WERI-Rb-1 (cell line): ENCODE results near the gene NLRP11.

Experiments
- DNase-seq: peaks from one replicate; pipeline ENCODE4 v3.0.0-alpha.2; 2020
- H3K27ac ChIP-seq: fragments of 250-450 bp; sonication (Bioruptor Pico); 2 replicates; pipeline ENCODE4 v1.5.1; 2020; ENCODE audit warnings: mild to moderate bottlenecking, moderate library complexity
- H3K27me3 ChIP-seq: fragments of 250-450 bp; sonication (Bioruptor Pico); 2 replicates; pipeline ENCODE4 v1.5.1; 2021; ENCODE audit warnings: mild to moderate bottlenecking, low read depth, moderate library complexity; ENCODE audit not compliant: insufficient read depth, severe bottlenecking
- H3K36me3 ChIP-seq: fragments of 250-450 bp; sonication (Bioruptor Pico); 2 replicates; pipeline ENCODE4 v1.5.1; 2020; ENCODE audit warnings: mild to moderate bottlenecking, moderate library complexity
- H3K4me3 ChIP-seq: 2 replicates; pipeline ENCODE4 v1.5.1; 2011; ENCODE audit warnings: low read depth, mild to moderate bottlenecking, control low read depth, low read length
- H3K9me3 ChIP-seq: fragments of 250-450 bp; sonication (Bioruptor Pico); 2 replicates; pipeline ENCODE4 v1.5.1; 2021; ENCODE audit warnings: mild to moderate bottlenecking, moderate library complexity; ENCODE audit not compliant: severe bottlenecking
- TF ChIP-seq, protein P1 (sequence below): IDR thresholded peaks from 2 replicates; pipeline ENCODE4 v1.5.1; 2011; ENCODE audit warnings: low read depth, mild to moderate bottlenecking, control low read depth, inconsistent platforms, low read length

Gene NLRP11

DNA sequence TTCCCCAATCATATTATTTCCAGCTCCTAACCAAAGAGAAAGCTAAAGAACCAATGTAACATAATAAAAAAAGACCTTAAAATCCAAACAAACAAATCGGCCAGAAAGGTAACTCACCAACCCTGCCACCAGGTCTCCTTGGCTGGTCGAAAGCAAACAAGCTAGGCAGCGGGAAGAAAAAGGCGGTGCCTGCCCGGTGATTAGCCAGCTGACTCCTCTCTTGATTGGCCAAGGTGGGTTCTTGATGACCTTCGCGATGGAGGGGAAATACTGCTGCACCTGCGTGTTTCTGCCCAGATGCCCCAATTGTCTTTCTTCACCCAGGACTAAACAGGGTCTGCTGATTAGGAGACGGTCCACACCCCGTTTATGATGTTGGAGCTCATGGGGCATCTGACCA lies at the start of gene NLRP11:
Gene NLRP11 (minus strand): TSS at position 154 of the 400 bp plus-strand sequence. CDS start 13,825 bp downstream, outside the sequence.
- DNase-seq = no peak
- no peak within 1 kb of the TSS for H3K4me3 ChIP-seq
- peaks cover 3% of the 10 kb centered on the region for H3K9me3 ChIP-seq
- H3K27ac ChIP-seq = no peak within 1 kb of the TSS
- no peaks in the 10 kb centered on the region for H3K36me3 ChIP-seq
- H3K27me3 ChIP-seq = peaks cover 62% of the 10 kb centered on the region
- TF ChIP-seq, protein P1, sequence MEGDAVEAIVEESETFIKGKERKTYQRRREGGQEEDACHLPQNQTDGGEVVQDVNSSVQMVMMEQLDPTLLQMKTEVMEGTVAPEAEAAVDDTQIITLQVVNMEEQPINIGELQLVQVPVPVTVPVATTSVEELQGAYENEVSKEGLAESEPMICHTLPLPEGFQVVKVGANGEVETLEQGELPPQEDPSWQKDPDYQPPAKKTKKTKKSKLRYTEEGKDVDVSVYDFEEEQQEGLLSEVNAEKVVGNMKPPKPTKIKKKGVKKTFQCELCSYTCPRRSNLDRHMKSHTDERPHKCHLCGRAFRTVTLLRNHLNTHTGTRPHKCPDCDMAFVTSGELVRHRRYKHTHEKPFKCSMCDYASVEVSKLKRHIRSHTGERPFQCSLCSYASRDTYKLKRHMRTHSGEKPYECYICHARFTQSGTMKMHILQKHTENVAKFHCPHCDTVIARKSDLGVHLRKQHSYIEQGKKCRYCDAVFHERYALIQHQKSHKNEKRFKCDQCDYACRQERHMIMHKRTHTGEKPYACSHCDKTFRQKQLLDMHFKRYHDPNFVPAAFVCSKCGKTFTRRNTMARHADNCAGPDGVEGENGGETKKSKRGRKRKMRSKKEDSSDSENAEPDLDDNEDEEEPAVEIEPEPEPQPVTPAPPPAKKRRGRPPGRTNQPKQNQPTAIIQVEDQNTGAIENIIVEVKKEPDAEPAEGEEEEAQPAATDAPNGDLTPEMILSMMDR = no peak

DNA sequence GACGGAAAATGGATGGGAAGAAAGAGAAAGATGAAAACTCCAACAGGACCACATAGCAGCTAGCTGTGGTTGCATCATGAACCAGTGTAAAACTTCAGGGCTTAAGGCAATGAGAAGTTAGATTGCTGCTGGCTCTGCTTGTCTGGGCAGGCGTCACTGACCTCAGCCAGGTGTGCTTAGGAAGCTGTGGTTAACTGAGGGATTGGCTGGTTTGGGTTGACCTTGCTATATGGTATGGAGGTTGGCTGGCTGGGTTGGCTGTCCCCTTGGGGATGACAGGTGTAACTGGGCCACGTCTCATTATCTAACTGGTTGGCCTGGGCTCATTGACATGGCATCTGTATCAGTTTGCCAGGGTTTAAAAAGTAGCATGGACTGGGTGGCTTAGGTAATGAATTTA lies 45.4 kb upstream of the NLRP11 start:
- Histone ChIP-seq H3K9me3 (peaks cover 4% of the 10 kb centered on the region), H3K36me3 (no peaks in the 10 kb centered on the region), H3K27ac (no peak overlapping the region), H3K27me3 (peaks cover 67% of the 10 kb centered on the region), H3K4me3 (no peak overlapping the region)
- TF ChIP-seq, protein P1 = no peak
- DNase-seq = no peak

DNA sequence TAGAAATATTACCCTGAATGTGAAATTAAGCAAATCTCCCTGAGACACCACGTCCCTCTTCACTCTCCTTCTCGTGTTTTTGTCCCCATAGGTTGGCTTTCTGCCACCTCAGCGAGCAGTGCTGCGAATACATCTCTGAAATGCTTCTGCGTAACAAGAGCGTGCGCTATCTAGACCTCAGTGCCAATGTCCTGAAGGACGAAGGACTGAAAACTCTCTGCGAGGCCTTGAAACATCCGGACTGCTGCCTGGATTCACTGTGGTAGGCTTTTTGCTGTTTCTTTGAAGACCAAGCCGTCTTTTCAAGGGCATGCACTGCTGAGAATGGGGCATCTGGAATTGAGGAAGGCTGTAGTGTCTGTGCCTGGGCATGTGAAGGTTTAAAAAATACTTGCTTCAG lies 38.9 kb upstream of the NLRP11 start:
- no peak for DNase-seq
- Histone ChIP-seq H3K4me3 (no peak overlapping the region), H3K27me3 (peaks cover 73% of the 10 kb centered on the region), H3K27ac (no peak overlapping the region), H3K9me3 (no peaks in the 10 kb centered on the region), H3K36me3 (no peaks in the 10 kb centered on the region)
- TF ChIP-seq, protein P1 = no peak

DNA sequence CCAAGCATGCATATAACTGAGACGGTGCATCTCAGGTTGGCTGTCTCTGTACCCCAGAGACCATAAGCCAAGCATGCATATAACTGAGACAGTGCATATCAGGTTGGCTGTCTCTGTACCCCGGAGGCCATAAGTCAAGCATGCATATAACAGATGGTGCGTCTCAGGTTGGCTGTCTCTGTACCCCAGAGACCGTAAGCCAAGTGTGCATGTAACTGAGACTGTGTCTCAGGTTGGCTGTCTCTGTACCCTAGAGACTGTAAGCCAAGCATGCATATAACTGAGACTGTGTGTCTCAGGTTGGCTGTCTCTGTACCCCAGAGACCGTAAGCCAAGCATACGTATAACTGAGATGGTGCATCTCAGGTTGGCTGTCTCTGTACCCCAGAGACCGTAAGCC lies 35.3 kb upstream of the NLRP11 start:
- TF ChIP-seq, protein P1 = no peak
- peaks cover 3% of the 10 kb centered on the region for H3K9me3 ChIP-seq

DNA sequence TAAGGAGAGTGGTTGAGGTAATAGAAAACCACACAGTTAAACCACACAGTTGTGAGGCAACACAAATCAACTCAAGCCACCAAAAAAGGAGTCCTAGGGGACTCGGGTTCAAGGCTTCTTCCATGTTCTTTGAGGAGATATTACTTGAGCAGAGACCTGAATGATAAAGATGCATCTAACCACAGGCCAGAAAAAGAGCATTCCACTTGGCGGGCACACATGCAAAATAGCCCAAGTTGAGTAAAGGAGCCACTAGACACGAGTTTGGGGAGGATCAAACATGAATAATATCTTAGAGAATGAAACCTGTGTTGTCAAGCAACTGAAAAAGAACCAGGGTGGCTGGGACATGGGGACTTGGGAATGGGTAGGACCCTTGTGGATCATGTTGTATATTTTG lies 34.7 kb upstream of the NLRP11 start:
- no peak for DNase-seq
- Histone ChIP-seq H3K36me3 (no peaks in the 10 kb centered on the region), H3K27me3 (peaks cover 75% of the 10 kb centered on the region), H3K27ac (no peak overlapping the region), H3K4me3 (no peak overlapping the region), H3K9me3 (peaks cover 3% of the 10 kb centered on the region)
- TF ChIP-seq, protein P1 = no peak

More for the DNA sequence above, 35.3 kb upstream of the NLRP11 start:
- H3K4me3 ChIP-seq = no peak overlapping the region
- H3K27me3 ChIP-seq = peaks cover 76% of the 10 kb centered on the region
- no peak for DNase-seq
- no peaks in the 10 kb centered on the region for H3K36me3 ChIP-seq
- no peak overlapping the region for H3K27ac ChIP-seq

DNA sequence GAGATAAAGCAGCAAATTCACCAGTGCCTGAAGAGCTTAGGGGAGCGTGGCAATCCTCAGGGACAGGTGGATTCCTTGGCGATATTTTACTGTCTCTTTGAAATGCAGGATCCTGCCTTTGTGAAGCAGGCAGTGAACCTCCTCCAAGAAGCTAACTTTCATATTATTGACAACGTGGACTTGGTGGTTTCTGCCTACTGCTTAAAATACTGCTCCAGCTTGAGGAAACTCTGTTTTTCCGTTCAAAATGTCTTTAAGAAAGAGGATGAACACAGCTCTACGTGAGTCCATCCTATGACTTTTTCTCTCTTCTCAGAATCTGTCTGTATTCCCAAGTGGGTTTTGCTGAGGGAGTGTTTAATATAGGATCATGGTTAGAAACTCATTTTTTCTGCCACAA lies 27.2 kb upstream of the NLRP11 start:
- H3K27ac ChIP-seq = no peak overlapping the region
- H3K27me3 ChIP-seq = peaks cover 75% of the 10 kb centered on the region
- peaks cover 2% of the 10 kb centered on the region for H3K9me3 ChIP-seq
- no peaks in the 10 kb centered on the region for H3K36me3 ChIP-seq
- TF ChIP-seq, protein P1 = no peak
- no peak overlapping the region for H3K4me3 ChIP-seq
- DNase-seq = no peak
